Kidney capillary endothelial cell (primary cell): Measurements from ENCODE around the gene NSRP1.
"Not testable (repeated sequence)": the region's sequence is repeated elsewhere in the genome, so short reads cannot be mapped to it uniquely, and the experiment has no call there.

Source experiments
- DNase-seq: peaks from one replicate; pipeline ENCODE4 v3.0.0-alpha.2; 2018; ENCODE audit warnings: low spot score

NSRP1 gene, protein sequence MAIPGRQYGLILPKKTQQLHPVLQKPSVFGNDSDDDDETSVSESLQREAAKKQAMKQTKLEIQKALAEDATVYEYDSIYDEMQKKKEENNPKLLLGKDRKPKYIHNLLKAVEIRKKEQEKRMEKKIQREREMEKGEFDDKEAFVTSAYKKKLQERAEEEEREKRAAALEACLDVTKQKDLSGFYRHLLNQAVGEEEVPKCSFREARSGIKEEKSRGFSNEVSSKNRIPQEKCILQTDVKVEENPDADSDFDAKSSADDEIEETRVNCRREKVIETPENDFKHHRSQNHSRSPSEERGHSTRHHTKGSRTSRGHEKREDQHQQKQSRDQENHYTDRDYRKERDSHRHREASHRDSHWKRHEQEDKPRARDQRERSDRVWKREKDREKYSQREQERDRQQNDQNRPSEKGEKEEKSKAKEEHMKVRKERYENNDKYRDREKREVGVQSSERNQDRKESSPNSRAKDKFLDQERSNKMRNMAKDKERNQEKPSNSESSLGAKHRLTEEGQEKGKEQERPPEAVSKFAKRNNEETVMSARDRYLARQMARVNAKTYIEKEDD

DNA sequence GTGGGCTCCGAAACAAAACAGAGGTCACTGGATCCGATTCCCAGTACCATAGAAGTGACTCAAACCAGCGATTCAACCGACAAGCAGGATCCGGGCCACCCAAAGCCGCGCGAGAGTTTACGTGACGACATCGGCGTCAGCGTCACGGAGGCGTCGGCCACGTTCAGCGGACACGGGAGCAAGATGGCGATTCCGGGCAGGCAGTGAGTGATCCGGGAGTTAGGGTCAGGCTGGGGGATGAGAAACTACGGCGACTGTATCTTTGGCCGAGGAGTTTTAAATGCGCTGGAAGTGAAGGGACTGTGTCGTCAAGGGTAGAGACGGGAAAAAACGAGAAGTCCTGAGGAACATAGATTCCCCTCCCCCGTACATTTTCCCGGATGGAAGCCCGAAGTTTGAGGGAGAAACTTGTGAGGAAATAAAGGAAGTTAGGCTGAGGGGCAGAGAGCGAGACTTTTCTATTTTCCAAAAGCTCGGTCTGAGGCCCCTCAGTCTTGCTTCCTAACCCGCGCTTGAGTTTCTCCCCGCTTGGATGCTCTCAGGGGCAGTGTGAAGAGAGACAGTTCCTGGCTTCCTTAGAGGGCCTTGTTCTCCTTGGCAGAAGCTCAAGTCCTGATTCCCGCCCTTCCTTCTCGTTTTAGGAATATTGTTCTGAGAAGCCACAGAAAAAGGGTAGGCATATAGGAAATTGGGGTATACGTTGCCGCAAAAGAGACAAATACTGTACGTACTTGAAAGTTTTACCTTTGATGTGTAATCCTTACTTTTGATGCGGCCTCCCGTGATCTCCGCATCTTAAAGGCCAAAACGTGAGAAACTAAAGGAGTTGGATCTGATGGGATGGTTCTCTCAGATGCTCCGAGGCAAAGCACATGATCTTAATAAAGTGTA lies at the start of gene NSRP1:
TSS of gene NSRP1 (plus strand) at position 156 of the 891 bp plus-strand sequence. CDS start at position 184, 28 bp downstream.
- DNase-seq = peak; percentile 90

DNA sequence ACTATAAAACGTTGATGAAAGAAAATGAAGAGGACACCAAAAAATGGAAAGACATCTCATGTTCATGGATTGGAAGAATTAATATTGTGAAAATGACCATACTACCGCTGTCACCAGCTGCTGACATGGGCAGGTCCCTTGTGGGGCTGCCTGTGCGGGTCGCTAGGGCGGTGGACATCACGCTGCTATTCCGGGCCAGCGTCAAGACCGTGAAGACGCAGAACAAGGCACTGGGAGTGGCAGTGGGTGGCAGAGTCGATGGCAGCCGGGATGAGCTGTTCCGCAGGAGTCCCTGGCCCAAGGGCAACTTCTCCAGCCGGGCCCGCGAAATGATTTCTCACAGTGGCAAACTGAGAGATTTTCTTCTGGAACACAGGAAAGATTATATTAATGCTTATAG lies 48.2 kb upstream of the NSRP1 start:
- no peak for DNase-seq

DNA sequence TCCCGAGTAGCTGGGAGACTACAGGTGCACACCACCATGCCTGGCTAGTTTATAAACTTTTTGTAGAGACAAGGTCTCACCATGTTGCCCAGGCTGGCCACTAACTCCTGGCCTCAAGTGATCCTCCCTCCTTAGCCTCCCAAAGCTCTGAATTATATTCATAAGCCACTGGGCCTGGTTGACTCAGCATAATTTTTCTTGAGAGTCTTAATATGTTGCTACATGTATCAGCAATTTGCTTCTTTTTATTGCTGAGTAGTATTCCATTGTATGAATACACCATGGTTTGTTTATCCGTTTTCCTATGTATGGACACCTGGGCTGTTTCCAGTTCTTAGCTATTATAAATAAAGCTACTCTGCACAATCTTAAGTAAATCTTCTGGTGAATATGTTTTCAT lies 42.4 kb upstream of the NSRP1 start:
- no peak for DNase-seq

DNA sequence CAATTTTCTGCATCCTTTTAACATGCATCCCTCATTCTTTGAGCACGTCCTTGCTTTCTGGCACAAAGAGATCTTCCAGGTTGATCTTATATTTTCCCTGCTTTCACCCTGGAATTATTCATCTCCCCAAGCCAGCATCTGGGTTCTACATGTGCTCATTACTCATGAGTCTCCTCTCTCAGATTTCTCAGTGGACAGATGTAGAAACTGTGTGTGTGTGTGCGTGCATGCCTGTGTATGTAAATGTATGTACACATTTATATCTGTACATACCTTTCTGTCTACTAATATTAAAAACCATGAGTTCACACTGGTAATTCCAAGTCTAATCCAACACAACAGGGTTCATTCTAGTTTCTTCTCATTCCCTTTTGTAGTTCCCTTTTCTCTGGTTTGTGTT lies 41.9 kb upstream of the NSRP1 start:
- DNase-seq = no peak

DNA sequence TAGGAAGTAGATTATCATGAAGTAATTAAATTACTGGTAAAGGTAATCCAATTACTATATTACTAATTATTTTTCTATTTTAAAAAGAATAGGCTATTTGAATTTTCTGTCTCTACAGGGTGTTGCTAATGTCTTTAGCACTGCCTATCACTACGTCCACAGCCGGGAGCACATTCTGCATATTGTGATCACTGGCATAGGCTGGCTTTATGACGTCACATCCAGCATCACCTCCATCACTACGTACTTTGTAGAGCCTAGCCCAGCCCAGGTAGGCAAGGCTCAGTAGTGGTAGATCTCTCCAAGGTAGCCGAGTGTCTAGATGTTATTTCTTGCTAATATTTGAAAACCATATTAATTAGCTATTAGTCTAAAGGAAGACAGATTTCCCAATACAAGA lies 33.8 kb upstream of the NSRP1 start:
- DNase-seq = no peak

DNA sequence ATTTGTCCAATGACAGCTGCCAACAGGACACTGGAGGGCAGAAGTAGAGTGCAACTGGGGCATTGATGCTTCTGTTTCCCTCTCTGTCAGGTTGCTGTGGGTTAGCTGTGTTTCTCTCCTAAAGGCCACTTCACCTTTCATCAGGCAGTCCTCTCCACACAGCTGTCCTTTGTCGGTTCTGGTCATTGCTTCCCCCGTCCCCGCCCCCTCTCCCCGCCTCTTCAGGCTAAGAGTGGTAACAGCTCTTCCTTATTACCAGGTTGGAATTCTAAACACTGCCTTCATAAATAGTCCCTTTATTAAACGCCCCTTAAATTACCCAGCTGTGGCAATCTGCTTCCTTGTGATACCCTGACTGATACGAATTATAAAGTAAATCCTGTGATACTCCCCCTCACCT lies 31.8 kb upstream of the NSRP1 start:
- no peak for DNase-seq

DNA sequence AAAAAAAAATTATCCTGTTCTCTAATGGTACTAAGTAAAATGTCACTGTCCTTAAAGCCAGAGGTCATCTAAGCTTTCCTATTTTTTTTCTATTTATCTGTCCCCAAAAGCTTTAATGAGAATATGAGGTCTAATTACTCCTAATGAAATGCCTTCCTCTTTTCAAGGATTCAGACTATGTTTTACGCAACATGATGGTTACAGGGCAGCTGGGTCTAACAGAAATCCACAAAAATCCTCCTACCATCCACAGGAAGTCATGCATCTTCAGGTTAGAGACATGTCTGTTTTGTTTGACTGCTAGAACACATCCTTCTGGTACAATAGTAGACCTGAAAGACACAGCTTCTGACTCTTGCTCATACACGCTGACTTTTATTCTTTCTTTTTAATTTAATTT lies 29.7 kb upstream of the NSRP1 start:
- no peak for DNase-seq

DNA sequence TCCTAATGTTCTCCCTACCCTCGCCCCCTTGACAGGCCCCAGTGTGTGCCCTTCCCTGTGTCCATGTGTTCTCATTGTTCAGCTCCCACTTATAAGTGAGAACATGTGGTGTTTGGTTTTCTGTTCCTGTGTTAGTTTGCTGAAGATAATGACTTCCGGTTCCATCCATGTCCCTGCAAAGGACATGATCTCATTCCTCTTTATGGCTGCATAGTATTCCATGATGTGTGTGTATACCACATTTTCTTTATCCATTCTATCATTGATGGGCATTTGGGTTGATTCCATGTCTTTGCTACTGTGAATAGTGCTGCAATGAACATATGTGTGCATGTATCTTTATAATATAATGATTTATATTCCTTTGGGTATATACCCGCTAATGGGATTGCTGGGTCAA lies 29.2 kb upstream of the NSRP1 start:
- not testable (repeated sequence) for DNase-seq

DNA sequence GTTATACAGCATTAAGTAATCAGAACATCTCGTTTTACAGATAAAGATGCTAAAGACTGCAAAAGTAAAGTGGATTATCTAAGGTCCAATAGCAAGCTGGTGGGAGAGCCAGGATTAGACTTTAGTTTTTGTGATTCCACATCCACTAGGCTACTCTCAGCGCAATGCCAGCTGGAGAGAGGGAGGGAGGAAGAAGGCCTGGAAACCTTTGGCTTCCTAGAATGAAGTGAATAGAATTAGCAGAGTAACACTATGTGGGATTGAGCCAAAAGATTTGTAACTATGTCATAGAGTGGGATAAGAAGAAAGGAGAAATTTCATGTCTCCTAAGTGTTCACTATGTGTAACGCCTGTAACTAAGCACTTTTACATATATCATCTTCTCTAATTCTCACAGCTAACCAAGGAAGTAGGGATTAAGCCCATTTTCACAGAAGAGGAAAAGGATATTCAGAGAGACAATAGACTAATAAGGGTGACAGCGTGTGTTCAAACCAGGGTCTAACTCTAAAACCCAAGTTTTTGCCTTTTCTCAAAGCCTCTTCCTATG lies 25.4 kb upstream of the NSRP1 start:
- DNase-seq = peak; percentile 22

DNA sequence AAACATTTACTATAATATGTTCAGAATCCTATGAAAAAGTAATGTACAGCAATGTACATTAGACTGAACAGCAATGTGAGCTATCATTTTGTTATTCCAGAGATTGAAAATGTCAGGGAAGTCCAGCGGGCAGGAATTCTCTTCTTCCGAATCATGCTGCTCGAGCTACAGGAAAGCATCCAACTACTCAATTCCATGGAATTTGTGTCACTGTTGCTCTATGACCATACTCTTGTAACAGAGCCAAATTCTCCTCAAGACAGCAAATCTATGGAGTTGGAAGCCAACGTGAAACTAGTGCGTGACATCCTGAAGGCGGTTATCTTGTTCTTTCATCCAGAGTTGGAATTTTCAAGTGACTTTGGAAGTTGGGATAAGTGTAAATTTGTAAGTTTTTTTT lies 24.8 kb upstream of the NSRP1 start:
- peak; percentile 63 for DNase-seq

DNA sequence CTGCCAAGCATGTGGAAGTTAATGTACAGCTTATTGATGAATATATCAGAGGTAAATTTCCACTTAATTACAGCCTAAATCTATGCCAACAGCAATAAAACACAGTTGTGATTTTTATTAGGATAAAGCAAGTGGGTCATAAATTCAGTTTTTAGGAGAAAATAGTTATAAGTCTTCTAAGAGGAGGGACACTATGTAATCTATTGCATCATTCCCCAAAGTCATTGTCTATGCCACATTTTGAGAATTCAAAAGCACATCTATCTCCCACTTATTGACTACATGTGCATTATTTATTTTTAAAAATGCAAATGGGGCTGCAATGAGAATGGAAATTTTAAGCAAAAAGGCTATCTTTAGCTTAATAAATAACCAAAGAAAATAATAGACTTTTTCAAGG lies 23.7 kb upstream of the NSRP1 start:
- DNase-seq = no peak

DNA sequence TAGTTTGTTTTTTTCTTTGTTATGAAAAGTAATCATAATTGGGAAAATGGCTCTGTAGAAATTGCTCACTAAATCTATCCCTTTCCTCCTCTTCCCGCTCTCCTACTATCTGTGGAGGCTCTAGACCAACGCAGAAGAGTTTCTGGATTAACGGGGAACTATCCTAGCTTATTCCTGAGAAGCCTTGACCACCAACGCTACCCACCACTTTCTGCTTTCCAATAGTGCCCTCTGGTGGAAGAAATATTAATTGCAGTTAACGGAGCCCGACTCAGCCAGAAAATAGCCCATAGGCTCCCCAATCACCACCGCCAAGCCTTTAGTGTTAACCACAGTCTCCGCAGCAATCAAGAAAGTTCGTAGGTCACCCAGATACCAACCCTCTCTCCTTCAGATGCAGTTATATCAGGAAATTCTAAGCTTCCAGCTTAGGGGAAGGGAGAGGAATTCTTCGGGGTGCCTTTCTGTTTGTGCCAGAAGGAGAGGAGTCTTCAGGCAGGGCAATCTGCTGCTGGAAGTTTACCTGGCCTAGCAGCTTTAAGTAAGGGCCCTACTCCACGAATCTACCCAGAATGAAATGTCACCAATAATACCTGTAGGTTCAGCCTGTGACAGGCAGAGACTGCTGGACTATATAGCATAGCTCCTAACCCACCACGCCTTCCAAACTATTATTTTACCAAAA lies 23.0 kb upstream of the NSRP1 start:
- peak; percentile 71 for DNase-seq

DNA sequence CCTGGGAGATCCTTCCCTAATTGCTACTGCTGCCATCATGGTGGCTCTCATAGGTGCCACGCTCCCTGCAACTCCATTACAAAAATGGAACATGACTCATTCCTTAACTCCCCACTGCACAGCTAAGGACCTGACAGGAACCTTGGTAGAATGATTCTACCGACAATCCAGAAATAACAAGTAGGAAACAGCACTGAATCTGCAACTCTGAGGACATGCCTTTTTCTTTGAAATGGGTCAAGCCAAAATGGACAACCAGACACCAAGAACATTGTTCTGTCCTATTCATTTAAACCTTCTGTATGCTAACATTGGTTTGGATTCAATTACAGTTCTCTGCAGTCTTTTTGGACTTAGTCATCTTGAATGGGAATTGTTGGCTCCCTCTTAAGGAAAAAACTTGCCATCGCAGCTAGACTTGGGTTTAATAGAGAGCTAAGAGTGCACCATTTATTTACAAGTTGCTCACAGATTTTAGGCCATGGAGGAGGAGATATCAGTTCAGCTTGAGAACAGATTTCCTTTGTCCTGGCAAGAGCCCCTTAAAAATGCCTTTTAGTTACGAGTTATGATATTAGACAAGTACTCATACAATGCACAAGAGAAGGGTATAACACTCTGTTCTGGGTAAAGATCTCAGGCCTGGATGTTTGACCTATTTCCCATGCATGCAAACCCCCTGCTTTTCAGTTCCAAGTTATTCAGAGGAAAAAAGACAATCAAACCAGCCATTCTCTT lies 20.9 kb upstream of the NSRP1 start:
- DNase-seq = peak; percentile 55

DNA sequence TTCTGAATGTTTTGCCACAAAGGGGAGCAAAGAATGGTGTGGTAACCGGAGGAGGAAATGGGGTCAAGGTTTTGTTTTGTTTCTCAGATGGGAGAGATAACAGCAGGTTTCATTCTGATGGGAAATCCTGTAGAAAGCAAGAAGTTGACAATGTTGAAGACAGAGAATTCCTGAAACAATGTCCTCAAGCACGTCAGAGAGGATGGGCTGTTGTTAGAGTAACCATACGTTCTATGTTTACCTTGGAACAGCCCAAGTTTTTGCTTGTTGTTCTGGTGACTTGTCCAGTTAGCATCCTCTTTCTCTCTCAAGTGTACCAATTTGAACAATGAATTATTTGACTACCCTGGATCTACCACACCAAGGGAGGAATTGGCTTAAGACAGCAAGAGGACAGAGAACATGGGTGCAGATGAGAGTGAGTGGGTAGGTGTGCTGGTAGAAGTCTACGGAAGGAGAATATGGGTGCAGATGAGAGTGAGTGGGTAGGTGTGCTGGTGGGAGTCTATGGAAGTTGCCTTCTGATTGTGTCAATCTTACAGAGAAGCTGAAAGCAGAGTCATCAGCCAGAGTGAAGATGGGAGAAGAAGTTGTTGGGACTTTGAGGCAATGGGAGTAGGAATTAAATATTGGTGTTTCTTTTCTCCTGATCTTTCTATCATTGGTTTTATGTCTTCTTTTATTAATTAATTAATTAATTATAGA lies 14.8 kb upstream of the NSRP1 start:
- DNase-seq = no peak

DNA sequence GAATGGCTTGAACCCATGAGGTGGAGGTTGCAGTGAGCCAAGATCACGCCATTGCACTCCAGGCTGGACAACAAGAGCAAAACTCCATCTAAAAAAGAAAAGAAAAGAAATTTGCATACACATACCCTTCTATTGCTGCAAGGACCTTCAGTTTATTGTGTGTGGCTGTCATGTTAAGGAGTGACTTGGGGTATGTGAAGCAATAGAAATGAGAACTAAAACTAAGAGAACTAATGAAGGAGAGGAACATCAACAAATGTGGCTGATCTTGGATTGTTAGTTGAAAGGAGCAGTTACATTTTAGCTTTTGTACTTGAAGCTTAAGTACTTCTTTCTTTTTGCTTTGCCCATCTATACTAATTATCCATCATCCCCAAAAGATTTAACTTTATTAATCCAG lies 12.7 kb upstream of the NSRP1 start:
- DNase-seq = no peak

DNA sequence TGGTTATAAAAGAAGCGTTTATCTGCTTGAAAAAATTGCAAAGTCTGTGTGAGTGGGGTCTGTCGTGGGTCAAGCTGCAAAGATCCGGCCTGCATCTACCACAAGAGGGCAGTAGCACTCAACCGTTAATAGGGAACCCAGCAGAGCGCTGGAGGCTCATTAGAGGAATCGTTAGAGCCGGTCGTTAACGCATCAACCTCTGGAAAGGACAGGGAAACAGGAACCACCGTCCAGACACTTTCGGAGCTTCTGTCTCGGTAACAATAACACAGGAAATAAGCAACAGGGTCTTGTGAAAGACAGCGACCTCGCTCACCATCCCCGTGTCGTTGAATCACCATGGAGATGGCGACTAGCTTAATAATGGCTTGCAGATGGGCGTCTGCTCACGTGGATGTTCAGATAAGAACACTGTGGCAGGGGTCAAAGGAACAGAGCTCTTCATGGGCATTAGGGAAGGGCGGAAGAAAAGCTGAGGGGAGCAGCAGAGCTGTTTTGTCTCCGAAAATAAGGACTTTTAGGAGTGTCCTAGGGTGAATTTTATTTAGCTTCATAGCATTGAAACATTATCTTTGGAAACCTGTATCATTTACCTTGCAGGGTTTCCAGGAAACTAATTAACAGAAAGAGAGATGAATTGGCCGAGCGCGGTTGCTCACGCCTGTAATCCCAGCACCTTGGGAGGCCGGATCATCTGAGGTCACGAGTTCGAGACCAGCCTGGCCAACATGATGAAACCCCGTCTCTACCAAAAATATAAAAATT lies 11.9 kb upstream of the NSRP1 start:
- DNase-seq = peak; percentile 84

DNA sequence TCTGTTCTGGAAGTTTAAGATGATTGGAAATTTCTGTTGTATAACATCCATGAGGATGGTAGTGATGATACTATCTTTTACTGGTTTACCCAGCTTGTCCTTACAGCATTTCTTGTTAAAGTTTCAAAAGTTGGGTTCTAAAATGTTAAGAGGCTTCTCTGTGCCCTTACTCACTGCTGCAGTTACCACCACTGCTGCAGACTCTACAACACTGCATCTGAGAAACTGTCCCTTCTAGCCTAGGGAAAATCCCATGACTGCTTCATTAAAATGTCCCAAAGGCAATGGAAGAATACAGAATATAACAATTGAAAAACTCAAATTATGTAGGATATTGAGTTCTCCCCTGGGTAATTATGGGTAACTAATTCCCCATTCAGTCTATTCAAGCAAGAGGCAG lies 3.8 kb upstream of the NSRP1 start:
- DNase-seq = no peak

DNA sequence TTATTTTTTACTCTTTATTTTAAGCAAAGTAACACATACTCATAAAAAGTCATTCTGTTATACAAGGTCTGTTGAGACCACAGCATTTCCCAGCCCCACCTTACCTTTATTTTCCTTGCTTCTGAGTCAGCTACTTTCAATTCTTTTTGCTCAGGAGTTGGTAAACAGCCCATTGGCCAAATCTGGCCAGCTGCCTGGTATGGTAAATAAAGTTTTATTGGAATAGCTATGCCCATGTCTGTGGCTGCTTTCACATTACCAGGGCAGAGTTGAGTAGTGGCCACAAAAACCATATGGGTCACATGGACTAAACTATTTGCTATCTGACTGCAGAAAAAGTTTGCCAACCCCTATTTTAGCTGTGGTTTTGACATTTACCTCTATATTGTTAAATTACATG lies 3.4 kb upstream of the NSRP1 start:
- no peak for DNase-seq

DNA sequence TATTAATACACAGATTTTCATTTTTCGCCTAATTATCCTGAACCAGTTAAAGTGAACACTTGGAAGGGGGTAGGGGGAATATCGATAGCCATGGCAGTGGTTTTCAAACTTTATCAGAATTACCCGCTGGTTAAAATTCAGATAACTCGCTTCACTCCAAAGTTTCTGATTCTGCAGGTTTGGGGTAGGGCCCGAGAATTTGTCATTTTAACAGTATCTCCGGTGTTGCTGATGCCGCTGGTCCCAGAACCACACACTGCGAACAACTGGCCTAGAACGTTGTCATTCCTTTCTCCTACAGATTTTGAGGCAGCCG lies 313 bp upstream of the NSRP1 start:
- DNase-seq = no peak

DNA sequence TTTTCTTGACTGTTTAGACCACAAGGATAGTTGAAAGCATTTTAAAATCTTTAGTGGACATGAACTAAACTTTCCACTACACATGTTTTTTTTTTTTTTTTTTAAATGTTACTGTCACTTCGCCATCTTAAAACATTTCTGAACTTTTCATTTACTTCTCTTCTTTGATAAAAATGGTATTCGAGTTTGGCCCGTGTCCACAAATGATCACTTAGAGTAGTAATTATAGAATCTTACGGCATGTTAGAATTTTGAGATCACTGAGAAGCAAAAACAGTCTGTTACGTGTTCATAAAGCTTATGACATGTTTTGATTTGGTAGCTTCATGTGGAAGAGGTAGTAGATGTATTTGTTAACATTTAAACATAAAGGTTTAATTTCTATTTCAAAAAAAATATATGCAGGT lies 1.1 kb downstream of the NSRP1 start:
- DNase-seq = no peak
